Loucy (cell line): ENCODE measurements around the gene IL17RE.

ENCODE experiments used
- EZH2phosphoT487 ChIP-seq: fragments of 200-600 bp; IDR thresholded peaks from 2 replicates; pipeline ENCODE4 v1.6.1; 2018; ENCODE audit warnings: antibody characterized with exemption, mild to moderate bottlenecking, moderate library complexity, borderline replicate concordance
- TF ChIP-seq, protein P1 (sequence below): fragments of 200-600 bp; sonication (generic); conservative IDR thresholded peaks from 2 replicates; pipeline ENCODE4 v1.5.1; 2014; ENCODE audit warnings: mild to moderate bottlenecking, antibody characterized with exemption, low read length

DNA sequence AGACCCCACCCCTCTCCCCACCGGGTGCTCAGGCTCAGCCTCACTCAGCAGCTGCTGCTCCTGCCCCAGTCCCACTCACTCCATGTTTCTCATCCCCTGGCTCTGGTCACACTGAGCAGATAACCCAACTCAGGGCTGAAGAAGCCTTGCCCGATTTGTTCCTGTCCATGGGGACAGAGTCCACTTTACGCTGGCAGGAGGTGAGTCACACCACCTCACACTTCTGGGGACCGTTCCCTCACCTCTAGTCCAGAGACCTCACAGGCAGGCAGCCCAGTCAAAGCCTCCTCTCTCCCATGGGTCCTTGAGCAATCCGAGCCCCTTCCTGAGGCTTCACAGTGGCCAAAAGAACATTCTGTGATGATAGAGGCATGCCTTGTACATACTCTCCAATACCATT, 23.9 kb upstream of the IL17RE start:
- TF ChIP-seq, protein P1, sequence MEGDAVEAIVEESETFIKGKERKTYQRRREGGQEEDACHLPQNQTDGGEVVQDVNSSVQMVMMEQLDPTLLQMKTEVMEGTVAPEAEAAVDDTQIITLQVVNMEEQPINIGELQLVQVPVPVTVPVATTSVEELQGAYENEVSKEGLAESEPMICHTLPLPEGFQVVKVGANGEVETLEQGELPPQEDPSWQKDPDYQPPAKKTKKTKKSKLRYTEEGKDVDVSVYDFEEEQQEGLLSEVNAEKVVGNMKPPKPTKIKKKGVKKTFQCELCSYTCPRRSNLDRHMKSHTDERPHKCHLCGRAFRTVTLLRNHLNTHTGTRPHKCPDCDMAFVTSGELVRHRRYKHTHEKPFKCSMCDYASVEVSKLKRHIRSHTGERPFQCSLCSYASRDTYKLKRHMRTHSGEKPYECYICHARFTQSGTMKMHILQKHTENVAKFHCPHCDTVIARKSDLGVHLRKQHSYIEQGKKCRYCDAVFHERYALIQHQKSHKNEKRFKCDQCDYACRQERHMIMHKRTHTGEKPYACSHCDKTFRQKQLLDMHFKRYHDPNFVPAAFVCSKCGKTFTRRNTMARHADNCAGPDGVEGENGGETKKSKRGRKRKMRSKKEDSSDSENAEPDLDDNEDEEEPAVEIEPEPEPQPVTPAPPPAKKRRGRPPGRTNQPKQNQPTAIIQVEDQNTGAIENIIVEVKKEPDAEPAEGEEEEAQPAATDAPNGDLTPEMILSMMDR, result no peak
- no peak for TF ChIP-seq EZH2phosphoT487
